Measurements from ENCODE around the gene DDX28.
A peak's percentile ranks its signal among the peaks of the same experiment; 100 is the strongest.

DDX28 gene

GRCh38 chr16:68009157-68009735, 13.8 kb downstream of the DDX28 start:
- Histone ChIP-seq H3K36me3 (ENCODE audit: control insufficient read depth in 4 of 4, insufficient read depth in 4 of 4, low read length in 3 of 4) (no peaks in the 10 kb centered on the region), H3K4me3 (ENCODE audit: control insufficient read depth in 1 of 7, extremely low read depth in 1 of 7, insufficient read depth in 4 of 7, low read depth in 2 of 7, low read length in 6 of 7) (no peak overlapping the region), H3K4me1 (ENCODE audit: control extremely low read depth in 1 of 4, control insufficient read depth in 4 of 4, insufficient read depth in 4 of 4, low read length in 3 of 4) (peaks cover 9 to 41% (median 31%) of the 10 kb centered on the region in 4 experiments), H3K27ac (ENCODE audit: insufficient read depth in 1 of 2, low read depth in 1 of 2, low read length in 2 of 2, poor library complexity in 1 of 2, severe bottlenecking in 2 of 2) (no peak overlapping the region), H3K9me3 (ENCODE audit: control extremely low read depth in 1 of 5, control insufficient read depth in 4 of 5, insufficient read depth in 2 of 5, low read depth in 1 of 5, low read length in 4 of 5) (no peaks in the 10 kb centered on the region), H3K27me3 (replicated peaks in 2 of 5; ENCODE audit: control insufficient read depth in 4 of 5, insufficient read depth in 5 of 5, low read length in 4 of 5) (no peaks in the 10 kb centered on the region)
- ChIA-PET CTCF (interaction anchor here (1.0 kb wide), 2 partner anchors 17 to 28 kb away, joined by 3 read pairs; partner anchors contain the start of gene DPEP3), POLR2A (no interaction called here)
- DNase-seq, result no peak
- 96% methylated on average over 8 of the region's 9 CpGs for WGBS (ENCODE audit: insufficient coverage)

DNA sequence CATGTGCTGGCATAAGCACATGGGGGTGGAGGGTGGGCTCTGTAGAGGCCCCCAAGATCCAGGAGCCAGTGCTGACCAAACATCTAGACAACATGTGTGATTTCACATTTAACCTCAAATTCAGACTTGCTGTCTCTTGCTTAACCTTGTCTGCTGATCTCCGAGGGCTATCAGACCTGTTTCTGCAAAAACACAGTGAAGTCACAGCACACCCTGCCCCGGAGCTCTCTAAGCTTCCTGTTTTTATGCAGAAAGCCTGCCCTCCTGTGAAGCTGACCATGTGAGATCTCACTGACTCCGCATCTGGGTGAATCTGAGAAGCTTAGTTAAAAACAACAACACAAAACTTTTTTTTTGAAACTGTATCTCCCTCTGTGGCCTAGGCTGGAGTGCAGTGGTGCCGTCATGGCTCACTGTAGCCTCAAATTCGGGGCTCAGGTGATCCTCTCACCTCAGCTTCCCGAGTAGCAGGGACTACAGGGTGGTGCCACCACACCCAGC, 17.2 kb downstream of the DDX28 start:
- ChIA-PET CTCF (interaction anchor here (1.1 to 2.4 kb wide), 8 partner anchors 11 to 64 kb away, joined by 3 to 8 read pairs (median 5); no protein-coding TSS in a partner anchor), POLR2A (interaction anchor here (0.6 to 1.2 kb wide), 5 partner anchors 12 to 971 kb away, joined by 3 to 7 read pairs (median 3); partner anchors contain the start of genes DDX28 and DUS2)
- Histone ChIP-seq H3K27me3 (replicated peaks in 2 of 5; ENCODE audit: control insufficient read depth in 4 of 5, insufficient read depth in 5 of 5, low read length in 4 of 5) (no peaks in the 10 kb centered on the region), H3K4me1 (ENCODE audit: control extremely low read depth in 1 of 4, control insufficient read depth in 4 of 4, insufficient read depth in 4 of 4, low read length in 3 of 4) (peaks cover 0 to 23% (median 17%) of the 10 kb centered on the region in 4 experiments), H3K36me3 (ENCODE audit: control insufficient read depth in 4 of 4, insufficient read depth in 4 of 4, low read length in 3 of 4) (no peaks in the 10 kb centered on the region), H3K4me3 (ENCODE audit: control insufficient read depth in 1 of 7, extremely low read depth in 1 of 7, insufficient read depth in 4 of 7, low read depth in 2 of 7, low read length in 6 of 7) (peak overlapping the region in 1 of 7 experiments; percentile 19), H3K27ac (ENCODE audit: insufficient read depth in 1 of 2, low read depth in 1 of 2, low read length in 2 of 2, poor library complexity in 1 of 2, severe bottlenecking in 2 of 2) (peak overlapping the region in 1 of 2 experiments; percentile 69), H3K9me3 (ENCODE audit: control extremely low read depth in 1 of 5, control insufficient read depth in 4 of 5, insufficient read depth in 2 of 5, low read depth in 1 of 5, low read length in 4 of 5) (no peaks in the 10 kb centered on the region)
- peak; percentile 50 to 85 (median 82) for DNase-seq
- WGBS (ENCODE audit: insufficient coverage), result 13% methylated on average over 4 of the region's 6 CpGs

DNA sequence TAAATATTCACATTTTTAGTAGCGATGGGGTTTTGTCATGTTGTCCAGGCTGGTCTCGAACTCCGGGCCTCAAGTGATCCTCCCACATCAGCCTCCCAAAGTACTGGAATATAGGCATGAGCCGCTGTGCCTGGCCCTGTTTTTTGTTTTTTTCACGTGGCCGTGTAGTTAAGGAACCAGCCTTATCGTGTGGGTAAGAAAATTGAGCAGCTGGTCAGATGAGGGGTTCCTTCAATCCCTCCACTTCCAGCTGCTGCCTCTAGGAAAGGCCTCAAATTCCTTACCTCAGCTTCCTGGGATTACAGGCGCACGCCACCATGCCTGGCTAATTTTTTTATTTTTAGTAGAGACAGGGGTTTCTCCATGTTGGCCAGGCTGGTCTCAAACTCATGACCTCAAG, 17.8 kb downstream of the DDX28 start:
- Histone ChIP-seq H3K4me3 (ENCODE audit: control insufficient read depth in 1 of 7, extremely low read depth in 1 of 7, insufficient read depth in 4 of 7, low read depth in 2 of 7, low read length in 6 of 7) (no peak overlapping the region), H3K4me1 (ENCODE audit: control extremely low read depth in 1 of 4, control insufficient read depth in 4 of 4, insufficient read depth in 4 of 4, low read length in 3 of 4) (peaks cover 5 to 29% (median 23%) of the 10 kb centered on the region in 4 experiments), H3K36me3 (ENCODE audit: control insufficient read depth in 4 of 4, insufficient read depth in 4 of 4, low read length in 3 of 4) (no peaks in the 10 kb centered on the region), H3K27me3 (replicated peaks in 2 of 5; ENCODE audit: control insufficient read depth in 4 of 5, insufficient read depth in 5 of 5, low read length in 4 of 5) (no peaks in the 10 kb centered on the region), H3K9me3 (ENCODE audit: control extremely low read depth in 1 of 5, control insufficient read depth in 4 of 5, insufficient read depth in 2 of 5, low read depth in 1 of 5, low read length in 4 of 5) (no peaks in the 10 kb centered on the region), H3K27ac (ENCODE audit: insufficient read depth in 1 of 2, low read depth in 1 of 2, low read length in 2 of 2, poor library complexity in 1 of 2, severe bottlenecking in 2 of 2) (peak overlapping the region in 1 of 2 experiments; percentile 69)
- POLR2A ChIA-PET, result interaction anchor here (0.6 to 1.2 kb wide), 2 partner anchors 17 to 971 kb away, joined by 3 to 7 read pairs; partner anchors contain the start of genes DDX28 and DUS2
- no peak for DNase-seq
- CTCF ChIA-PET, result interaction anchor here (1.2 to 2.4 kb wide), 6 partner anchors 10 to 63 kb away, joined by 3 to 8 read pairs (median 4); no protein-coding TSS in a partner anchor
- WGBS (ENCODE audit: insufficient coverage), result 94% methylated on average over 3 of the region's 9 CpGs

DNA sequence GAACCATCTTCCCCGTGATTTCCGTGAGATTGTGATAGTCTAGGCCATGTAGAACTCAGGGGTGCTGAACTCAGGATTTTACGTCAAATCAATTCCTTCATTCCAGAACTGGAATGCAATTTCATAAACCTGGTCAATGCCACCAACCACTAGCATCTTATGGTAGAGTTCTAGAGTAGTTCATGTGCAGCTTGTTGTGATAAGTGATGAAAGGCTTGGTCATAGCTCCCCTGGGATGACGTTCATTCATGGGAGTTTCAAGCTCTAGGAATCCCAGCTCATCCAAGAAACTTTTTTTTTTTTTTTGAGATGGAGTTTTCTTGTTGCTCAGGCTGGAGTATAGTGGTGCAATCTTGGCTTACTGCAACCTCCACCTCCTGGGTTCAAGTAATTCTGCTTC, 20.0 kb downstream of the DDX28 start:
- Histone ChIP-seq H3K9me3 (ENCODE audit: control extremely low read depth in 1 of 5, control insufficient read depth in 4 of 5, insufficient read depth in 2 of 5, low read depth in 1 of 5, low read length in 4 of 5) (no peaks in the 10 kb centered on the region), H3K27me3 (replicated peaks in 2 of 5; ENCODE audit: control insufficient read depth in 4 of 5, insufficient read depth in 5 of 5, low read length in 4 of 5) (no peaks in the 10 kb centered on the region), H3K36me3 (ENCODE audit: control insufficient read depth in 4 of 4, insufficient read depth in 4 of 4, low read length in 3 of 4) (no peaks in the 10 kb centered on the region), H3K4me3 (ENCODE audit: control insufficient read depth in 1 of 7, extremely low read depth in 1 of 7, insufficient read depth in 4 of 7, low read depth in 2 of 7, low read length in 6 of 7) (no peak overlapping the region), H3K4me1 (ENCODE audit: control extremely low read depth in 1 of 4, control insufficient read depth in 4 of 4, insufficient read depth in 4 of 4, low read length in 3 of 4) (peaks cover 12 to 51% (median 44%) of the 10 kb centered on the region in 4 experiments), H3K27ac (ENCODE audit: insufficient read depth in 1 of 2, low read depth in 1 of 2, low read length in 2 of 2, poor library complexity in 1 of 2, severe bottlenecking in 2 of 2) (no peak overlapping the region)
- POLR2A ChIA-PET, result no interaction called here
- 100% methylated on average over 2 of the region's 4 CpGs for WGBS (ENCODE audit: insufficient coverage)
- CTCF ChIA-PET, result interaction anchor here (0.6 to 2.9 kb wide), 8 partner anchors 9 to 1117 kb away, joined by 3 to 8 read pairs (median 3); partner anchors contain the start of genes DDX28 and DUS2
- no peak for DNase-seq

GRCh38 chr16:68000450-68000849, 22.6 kb downstream of the DDX28 start:
- Histone ChIP-seq H3K4me1 (ENCODE audit: control extremely low read depth in 1 of 4, control insufficient read depth in 4 of 4, insufficient read depth in 4 of 4, low read length in 3 of 4) (peaks cover 12 to 43% (median 37%) of the 10 kb centered on the region in 4 experiments), H3K36me3 (ENCODE audit: control insufficient read depth in 4 of 4, insufficient read depth in 4 of 4, low read length in 3 of 4) (no peaks in the 10 kb centered on the region), H3K4me3 (ENCODE audit: control insufficient read depth in 1 of 7, extremely low read depth in 1 of 7, insufficient read depth in 4 of 7, low read depth in 2 of 7, low read length in 6 of 7) (peak overlapping the region in 2 of 7 experiments; percentile 25 to 31), H3K9me3 (ENCODE audit: control extremely low read depth in 1 of 5, control insufficient read depth in 4 of 5, insufficient read depth in 2 of 5, low read depth in 1 of 5, low read length in 4 of 5) (peaks cover 0 to 3% (median 0%) of the 10 kb centered on the region in 5 experiments), H3K27ac (ENCODE audit: insufficient read depth in 1 of 2, low read depth in 1 of 2, low read length in 2 of 2, poor library complexity in 1 of 2, severe bottlenecking in 2 of 2) (peak overlapping the region in 1 of 2 experiments; percentile 28), H3K27me3 (replicated peaks in 2 of 5; ENCODE audit: control insufficient read depth in 4 of 5, insufficient read depth in 5 of 5, low read length in 4 of 5) (no peaks in the 10 kb centered on the region)
- ChIA-PET POLR2A (interaction anchor here (0.6 kb wide), 1 partner anchor 23 kb away, joined by 3 read pairs; the partner anchor contains the start of genes DDX28 and DUS2), CTCF (interaction anchor here (0.8 to 5.7 kb wide), 4 partner anchors 10 to 184 kb away, joined by 3 to 35 read pairs (median 9); partner anchors contain the start of gene DPEP2NB)
- peak in 1 of 3 donors; percentile 19 for DNase-seq
- 58% methylated on average over 2 of the region's 3 CpGs for WGBS (ENCODE audit: insufficient coverage)

- CTCF ChIA-PET, result interaction anchor here (1.1 to 5.7 kb wide), 4 partner anchors 10 to 39 kb away, joined by 4 to 35 read pairs (median 9); partner anchors contain the start of gene DPEP2NB
- POLR2A ChIA-PET, result interaction anchor here (1.5 kb wide), 1 partner anchor 13 kb away, joined by 3 read pairs; no protein-coding TSS in a partner anchor
- H3K4me1 ChIP-seq (ENCODE audit: control extremely low read depth in 1 of 4, control insufficient read depth in 4 of 4, insufficient read depth in 4 of 4, low read length in 3 of 4), result peaks cover 12 to 42% (median 37%) of the 10 kb centered on the region in 4 experiments
These were observed 23.0 kb downstream of the DDX28 start for GRCh38 chr16:67999985-68000384.

More at GRCh38 chr16:67999985-68000384, 23.0 kb downstream of the DDX28 start:
- H3K9me3 ChIP-seq (ENCODE audit: control extremely low read depth in 1 of 5, control insufficient read depth in 4 of 5, insufficient read depth in 2 of 5, low read depth in 1 of 5, low read length in 4 of 5), result peaks cover 0 to 3% (median 0%) of the 10 kb centered on the region in 5 experiments
- peak overlapping the region in 3 of 7 experiments; percentile 25 to 44 (median 31) for H3K4me3 ChIP-seq (ENCODE audit: control insufficient read depth in 1 of 7, extremely low read depth in 1 of 7, insufficient read depth in 4 of 7, low read depth in 2 of 7, low read length in 6 of 7)
- H3K27ac ChIP-seq (ENCODE audit: insufficient read depth in 1 of 2, low read depth in 1 of 2, low read length in 2 of 2, poor library complexity in 1 of 2, severe bottlenecking in 2 of 2), result peak overlapping the region in 1 of 2 experiments; percentile 28
- no peaks in the 10 kb centered on the region for H3K27me3 ChIP-seq (replicated peaks in 2 of 5; ENCODE audit: control insufficient read depth in 4 of 5, insufficient read depth in 5 of 5, low read length in 4 of 5)
- DNase-seq, result peak in 2 of 3 donors; percentile 42 to 58
- no peaks in the 10 kb centered on the region for H3K36me3 ChIP-seq (ENCODE audit: control insufficient read depth in 4 of 4, insufficient read depth in 4 of 4, low read length in 3 of 4)
- WGBS (ENCODE audit: insufficient coverage), result 35% methylated on average over 2 of the region's 2 CpGs
